RWPE1 (cell line): ENCODE data around the gene CHAMP1.
A peak's percentile ranks its signal among the peaks of the same experiment; 100 is the strongest.

ENCODE experiments used
- CTCF ChIA-PET: fragments of 350-600 bp; sonication (Branson Sonifier 250); formaldehyde crosslinking; extraction: SDS; loops from one replicate; lab custom pipeline; 2021; lab: Yijun Ruan, JAX
- POLR2A ChIA-PET: fragments of 400-600 bp; formaldehyde crosslinking; extraction: SDS; loops from one replicate; lab custom pipeline; 2020; ENCODE audit warnings: antibody characterized with exemption; ENCODE audit not compliant: low non-redundant PET; lab: Yijun Ruan, JAX
- DNase-seq: peaks from one replicate; pipeline ENCODE4 v3.0.0; 2012; ENCODE audit warnings: low spot score
- H3K27ac ChIP-seq: fragments of 450-650 bp; 2 replicates; pipeline ENCODE4 v1.5.1; 2017
- TF ChIP-seq, protein P1 (sequence below): fragments of 450-650 bp; conservative IDR thresholded peaks from 2 replicates; pipeline ENCODE4 v1.5.1; 2017; ENCODE audit warnings: low read depth, mild to moderate bottlenecking

Gene CHAMP1

DNA sequence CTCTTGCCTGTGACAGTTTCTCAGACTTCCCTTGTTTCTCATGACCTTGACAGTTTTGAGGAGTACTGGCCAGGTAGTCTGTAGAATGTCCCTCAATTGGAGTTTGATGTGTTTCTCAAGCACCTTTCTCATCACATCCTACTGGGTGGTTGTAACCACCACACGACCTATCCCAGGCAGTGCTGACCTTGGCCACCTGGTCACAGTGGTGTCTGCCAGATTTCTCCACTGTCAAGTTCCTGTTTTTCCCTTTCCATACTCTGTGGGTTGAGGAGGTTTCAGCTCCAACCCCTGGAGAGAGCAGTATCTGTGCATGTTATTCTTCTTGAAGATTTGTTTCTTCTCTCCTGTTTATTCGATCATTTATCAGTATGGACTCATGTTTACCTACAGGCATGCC lies 41.3 kb upstream of the CHAMP1 start:
- CTCF ChIA-PET: no interaction called here
- no peak overlapping the region for H3K27ac ChIP-seq
- POLR2A ChIA-PET: no interaction called here
- TF ChIP-seq, protein P1, sequence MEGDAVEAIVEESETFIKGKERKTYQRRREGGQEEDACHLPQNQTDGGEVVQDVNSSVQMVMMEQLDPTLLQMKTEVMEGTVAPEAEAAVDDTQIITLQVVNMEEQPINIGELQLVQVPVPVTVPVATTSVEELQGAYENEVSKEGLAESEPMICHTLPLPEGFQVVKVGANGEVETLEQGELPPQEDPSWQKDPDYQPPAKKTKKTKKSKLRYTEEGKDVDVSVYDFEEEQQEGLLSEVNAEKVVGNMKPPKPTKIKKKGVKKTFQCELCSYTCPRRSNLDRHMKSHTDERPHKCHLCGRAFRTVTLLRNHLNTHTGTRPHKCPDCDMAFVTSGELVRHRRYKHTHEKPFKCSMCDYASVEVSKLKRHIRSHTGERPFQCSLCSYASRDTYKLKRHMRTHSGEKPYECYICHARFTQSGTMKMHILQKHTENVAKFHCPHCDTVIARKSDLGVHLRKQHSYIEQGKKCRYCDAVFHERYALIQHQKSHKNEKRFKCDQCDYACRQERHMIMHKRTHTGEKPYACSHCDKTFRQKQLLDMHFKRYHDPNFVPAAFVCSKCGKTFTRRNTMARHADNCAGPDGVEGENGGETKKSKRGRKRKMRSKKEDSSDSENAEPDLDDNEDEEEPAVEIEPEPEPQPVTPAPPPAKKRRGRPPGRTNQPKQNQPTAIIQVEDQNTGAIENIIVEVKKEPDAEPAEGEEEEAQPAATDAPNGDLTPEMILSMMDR: no peak
- DNase-seq: no peak

DNA sequence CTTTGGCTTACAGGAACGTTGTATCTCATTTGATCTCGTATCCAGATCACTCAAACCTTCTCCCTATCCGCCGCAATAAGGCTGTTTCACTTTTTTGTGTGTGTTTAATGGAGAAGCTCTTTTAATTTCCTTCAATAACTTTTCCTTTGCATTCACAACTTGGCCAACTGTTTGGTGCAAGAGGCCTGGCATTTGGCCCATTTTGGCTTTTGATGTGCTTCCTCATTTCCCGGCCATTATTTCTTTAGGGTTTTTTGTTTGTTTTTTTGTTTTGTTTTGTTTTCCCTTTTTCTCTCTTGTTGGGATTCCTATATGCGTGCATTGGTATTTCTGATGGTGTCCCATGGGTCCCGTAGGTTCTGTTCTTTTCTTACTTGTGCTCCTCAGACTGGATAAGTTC lies 39.0 kb upstream of the CHAMP1 start:
- no peak overlapping the region for H3K27ac ChIP-seq
- ChIA-PET POLR2A (no interaction called here), CTCF (interaction anchor here (0.7 kb wide), 1 partner anchor 140 kb away, joined by 4 read pairs; no protein-coding TSS in a partner anchor)
- no peak for DNase-seq
- TF ChIP-seq, protein P1: no peak

DNA sequence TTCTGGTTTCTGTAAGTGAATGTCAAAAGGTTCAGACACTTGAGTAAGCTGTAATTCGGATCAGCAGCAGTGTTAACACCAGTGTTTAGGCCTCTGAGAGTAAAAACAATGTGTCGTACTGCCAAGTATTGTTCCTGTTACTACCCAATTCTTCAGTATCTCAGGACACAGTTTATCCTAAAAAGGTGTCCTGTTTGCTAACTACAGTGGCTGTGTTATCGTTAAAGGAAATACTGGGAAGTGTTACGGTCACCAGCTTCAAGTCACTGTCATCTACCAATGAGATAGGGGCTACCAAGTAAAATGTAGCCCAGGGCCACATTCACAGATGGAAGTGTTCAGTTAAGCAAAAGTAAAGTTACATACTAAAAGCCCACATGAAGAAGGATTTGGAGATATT lies 35.2 kb upstream of the CHAMP1 start:
- CTCF ChIA-PET: no interaction called here

DNA sequence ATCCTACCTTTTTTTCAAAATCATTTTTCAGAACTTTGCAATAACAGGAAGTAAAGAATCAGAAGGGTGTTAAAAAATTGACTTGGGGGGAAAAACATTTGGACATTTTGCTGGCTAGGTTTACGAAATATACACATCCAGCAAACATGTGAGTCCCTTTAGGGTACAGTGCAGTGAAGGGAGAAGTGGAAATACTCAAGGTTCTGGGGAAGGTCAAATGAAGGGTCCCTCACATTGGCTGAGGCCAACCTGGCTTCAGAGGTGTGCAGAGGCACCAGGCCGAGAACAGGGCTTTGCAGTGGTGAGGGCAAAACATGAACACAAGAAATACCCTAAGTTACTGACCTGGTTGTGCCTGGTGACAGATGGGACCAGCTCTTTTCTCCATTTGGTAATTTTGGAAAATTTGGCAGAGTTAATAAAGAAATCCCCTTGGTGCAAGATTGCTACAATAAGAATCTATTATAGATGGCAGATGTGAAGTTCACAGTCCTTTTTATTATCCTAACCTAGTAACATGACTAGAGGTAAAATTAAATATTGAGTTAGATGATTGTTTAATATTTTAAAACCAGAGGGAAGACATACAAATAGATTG lies 34.4 kb upstream of the CHAMP1 start:
- DNase-seq: no peak
- ChIA-PET POLR2A (no interaction called here), CTCF (no interaction called here)
- H3K27ac ChIP-seq: peak overlapping the region; percentile 99
- TF ChIP-seq, protein P1: no peak

More for the DNA sequence above, 35.2 kb upstream of the CHAMP1 start:
- TF ChIP-seq, protein P1: no peak
- no peak overlapping the region for H3K27ac ChIP-seq
- POLR2A ChIA-PET: no interaction called here
- DNase-seq: no peak

DNA sequence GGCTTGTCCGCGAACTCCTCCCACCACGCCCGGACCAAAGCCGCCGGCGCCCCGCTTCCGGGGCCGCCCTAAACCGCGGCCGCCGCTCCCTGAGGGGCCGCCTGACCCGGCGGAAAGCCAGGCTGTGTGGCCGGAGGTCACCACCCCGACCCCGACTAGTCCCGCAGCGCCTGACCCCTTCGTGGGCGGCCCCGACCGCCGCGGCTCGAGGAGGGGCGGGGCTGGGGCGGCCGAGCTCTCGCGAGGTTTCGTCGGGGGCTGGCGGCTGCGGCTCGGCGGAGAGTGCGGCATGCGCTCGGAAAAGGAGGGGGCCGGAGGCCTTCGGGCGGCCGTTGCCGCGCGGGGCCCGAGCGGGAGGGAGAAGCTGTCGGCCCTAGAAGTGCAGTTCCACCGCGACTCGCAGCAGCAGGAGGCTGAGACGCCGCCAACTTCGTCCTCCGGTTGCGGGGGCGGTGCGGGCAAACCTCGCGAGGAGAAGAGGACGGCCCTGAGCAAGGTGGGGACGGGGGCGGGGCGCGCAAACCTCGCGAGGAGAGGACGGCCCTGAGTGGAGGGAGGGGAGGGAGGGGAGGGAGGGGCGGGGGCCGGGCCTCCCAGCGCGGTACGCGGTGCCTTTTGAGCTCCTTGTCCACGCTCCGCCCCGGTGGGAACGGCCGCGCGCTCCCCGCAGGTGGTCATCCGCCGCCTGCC lies 32.8 kb upstream of the CHAMP1 start, which contains the start of gene UPF3A:
UPF3A (plus strand) TSS at position 251 of the 690 bp plus-strand sequence; CDS start at position 290, 39 bp downstream.
- CTCF ChIA-PET: interaction anchor here (0.7 kb wide), 1 partner anchor 114 kb away, joined by 3 read pairs; no protein-coding TSS in a partner anchor
- peak; percentile 87 for DNase-seq
- POLR2A ChIA-PET: interaction anchor here (0.7 kb wide), 1 partner anchor 32 kb away, joined by 12 read pairs; no protein-coding TSS in a partner anchor
- H3K27ac ChIP-seq: peak within 1 kb of the TSS; percentile 99
- TF ChIP-seq, protein P1: no peak

DNA sequence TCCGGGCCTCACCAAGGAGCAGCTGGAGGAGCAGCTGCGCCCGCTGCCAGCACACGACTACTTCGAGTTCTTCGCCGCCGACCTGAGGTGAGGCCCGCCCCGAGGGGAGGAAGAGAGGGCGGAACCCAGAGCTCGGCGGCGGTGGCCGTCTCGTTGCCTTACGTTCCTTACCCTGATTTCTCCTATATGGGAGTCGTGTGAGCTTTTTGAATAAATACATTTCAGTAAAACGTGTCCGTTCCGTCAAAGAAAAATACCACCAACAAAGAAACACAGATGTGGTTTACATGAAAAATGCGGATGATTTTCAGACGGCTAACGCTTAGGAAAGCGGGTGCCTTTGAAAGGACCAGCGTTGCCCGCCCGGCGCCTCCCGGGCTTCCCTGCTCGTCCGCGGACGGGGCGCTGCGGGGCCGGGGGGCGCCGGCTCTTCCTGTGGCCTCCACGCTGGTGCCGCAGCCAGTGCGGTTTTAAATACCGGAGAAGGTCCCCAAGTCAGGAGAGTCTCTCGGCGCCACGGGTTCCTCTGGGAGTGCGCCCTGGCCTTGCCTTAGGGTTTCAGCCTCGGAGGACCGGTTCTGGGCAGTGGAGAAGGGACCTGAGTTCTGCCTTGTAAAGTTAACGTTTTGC lies 32.1 kb upstream of the CHAMP1 start:
- DNase-seq: peak; percentile 55
- CTCF ChIA-PET: no interaction called here
- peak overlapping the region; percentile 99 for H3K27ac ChIP-seq
- POLR2A ChIA-PET: no interaction called here
- TF ChIP-seq, protein P1: no peak
